PFSK-1 (cell line): ENCODE measurements around the gene ARF3.

Experiments used
- FOXP2 ChIP-seq: optimal IDR thresholded peaks from 2 replicates; pipeline ENCODE3; 2011; ENCODE audit warnings: borderline replicate concordance, control low read depth, inconsistent platforms; ENCODE audit not compliant: insufficient read depth; ENCODE audit errors: extremely low read length, extremely low read depth
- POLR2AphosphoS5 ChIP-seq: IDR thresholded peaks from 2 replicates; pipeline ENCODE4 v1.6.1; 2012; ENCODE audit warnings: low read depth, mild to moderate bottlenecking, control low read depth, low read length, moderate library complexity
- SIN3A ChIP-seq: IDR thresholded peaks from 2 replicates; pipeline ENCODE4 v1.6.1; 2012; ENCODE audit warnings: mild to moderate bottlenecking, low read length, moderate library complexity, borderline replicate concordance; ENCODE audit not compliant: insufficient read depth
- TAF1 ChIP-seq: IDR thresholded peaks from 2 replicates; pipeline ENCODE4 v1.6.1; 2012; ENCODE audit warnings: low read length, control low read depth, borderline replicate concordance; ENCODE audit not compliant: insufficient read depth
- TF ChIP-seq, protein P1 (sequence below), 2 experiments: IDR thresholded peaks; 2 replicates each; pipeline versions ENCODE4 v1.6.1 to v1.8.0; 2011 to 2012; ENCODE audit warnings: low read depth in 2 of 2, low read length in 2 of 2, control low read depth in 1 of 2, inconsistent platforms in 1 of 2, mild to moderate bottlenecking in 1 of 2, moderate library complexity in 1 of 2; ENCODE audit not compliant: insufficient read depth in 1 of 2

DNA sequence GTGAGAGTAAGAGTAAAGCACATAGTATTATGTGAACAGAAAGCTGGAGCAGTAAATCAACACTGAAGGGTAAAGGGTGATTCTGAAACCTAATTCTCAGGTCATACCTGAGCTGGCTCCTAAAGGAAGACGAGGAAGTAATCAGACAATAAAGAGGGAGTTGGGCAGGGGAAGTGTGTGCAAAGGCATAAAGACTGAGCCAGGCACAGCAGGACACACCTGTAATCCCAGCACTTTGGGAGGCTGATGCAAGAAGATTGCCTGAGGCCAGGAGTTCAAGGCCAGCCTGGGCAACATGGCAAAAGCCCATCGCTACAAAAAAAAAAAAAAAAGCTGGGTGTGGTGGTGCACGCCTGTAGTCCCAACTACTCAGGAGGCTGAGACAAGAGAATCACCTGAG, 9.6 kb downstream of the ARF3 start:
- TF ChIP-seq, protein P1, sequence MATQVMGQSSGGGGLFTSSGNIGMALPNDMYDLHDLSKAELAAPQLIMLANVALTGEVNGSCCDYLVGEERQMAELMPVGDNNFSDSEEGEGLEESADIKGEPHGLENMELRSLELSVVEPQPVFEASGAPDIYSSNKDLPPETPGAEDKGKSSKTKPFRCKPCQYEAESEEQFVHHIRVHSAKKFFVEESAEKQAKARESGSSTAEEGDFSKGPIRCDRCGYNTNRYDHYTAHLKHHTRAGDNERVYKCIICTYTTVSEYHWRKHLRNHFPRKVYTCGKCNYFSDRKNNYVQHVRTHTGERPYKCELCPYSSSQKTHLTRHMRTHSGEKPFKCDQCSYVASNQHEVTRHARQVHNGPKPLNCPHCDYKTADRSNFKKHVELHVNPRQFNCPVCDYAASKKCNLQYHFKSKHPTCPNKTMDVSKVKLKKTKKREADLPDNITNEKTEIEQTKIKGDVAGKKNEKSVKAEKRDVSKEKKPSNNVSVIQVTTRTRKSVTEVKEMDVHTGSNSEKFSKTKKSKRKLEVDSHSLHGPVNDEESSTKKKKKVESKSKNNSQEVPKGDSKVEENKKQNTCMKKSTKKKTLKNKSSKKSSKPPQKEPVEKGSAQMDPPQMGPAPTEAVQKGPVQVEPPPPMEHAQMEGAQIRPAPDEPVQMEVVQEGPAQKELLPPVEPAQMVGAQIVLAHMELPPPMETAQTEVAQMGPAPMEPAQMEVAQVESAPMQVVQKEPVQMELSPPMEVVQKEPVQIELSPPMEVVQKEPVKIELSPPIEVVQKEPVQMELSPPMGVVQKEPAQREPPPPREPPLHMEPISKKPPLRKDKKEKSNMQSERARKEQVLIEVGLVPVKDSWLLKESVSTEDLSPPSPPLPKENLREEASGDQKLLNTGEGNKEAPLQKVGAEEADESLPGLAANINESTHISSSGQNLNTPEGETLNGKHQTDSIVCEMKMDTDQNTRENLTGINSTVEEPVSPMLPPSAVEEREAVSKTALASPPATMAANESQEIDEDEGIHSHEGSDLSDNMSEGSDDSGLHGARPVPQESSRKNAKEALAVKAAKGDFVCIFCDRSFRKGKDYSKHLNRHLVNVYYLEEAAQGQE (IDR thresholded peaks at IDR 0.05; ENCODE audit: insufficient read depth in 1 of 2, low read depth in 2 of 2, low read length in 2 of 2), result no peak
- TF ChIP-seq POLR2AphosphoS5, result no peak
- TF ChIP-seq TAF1, result no peak
- TF ChIP-seq SIN3A, result no peak
- no peak for TF ChIP-seq FOXP2
